HepG2 (cell line): ENCODE measurements around the gene PIP5KL1. TPM values are rescaled to one million over a fixed set of nuclear protein-coding genes. Genes with fewer than 3 reads are reported as not detected.

Experiments
- IRF2 ChIP-seq: IDR thresholded peaks from 2 replicates; pipeline ENCODE4 v1.6.1; 2018; ENCODE audit warnings: missing genetic modification reagents, missing compliant biosample characterization
- PHF8 ChIP-seq: sonication (generic); formaldehyde crosslinking; IDR thresholded peaks from 2 replicates; pipeline ENCODE4 v1.5.0; 2020; ENCODE audit warnings: missing genetic modification reagents
- RCOR2 ChIP-seq: IDR thresholded peaks from 2 replicates; pipeline ENCODE4 v1.6.1; 2016; ENCODE audit warnings: missing biosample characterization, missing genetic modification reagents
- YY1 ChIP-seq: IDR thresholded peaks from 2 replicates; pipeline ENCODE4 v1.6.1; 2011; ENCODE audit warnings: low read length, low read depth, moderate library complexity, mild to moderate bottlenecking; ENCODE audit not compliant: insufficient read depth, insufficient replicate concordance
- ZNF20 ChIP-seq: sonication (generic); formaldehyde crosslinking; IDR thresholded peaks from 2 replicates; pipeline ENCODE4 v1.4.0; 2020; ENCODE audit warnings: mild to moderate bottlenecking, moderate library complexity, missing genetic modification reagents
- ZNF282 ChIP-seq: fragments of 450-650 bp; IDR thresholded peaks from 2 replicates; pipeline ENCODE4 v1.6.1; 2018; ENCODE audit not compliant: partially characterized antibody
- ZNF337 ChIP-seq: sonication (generic); formaldehyde crosslinking; IDR thresholded peaks from 2 replicates; pipeline ENCODE4 v1.5.1; 2020; ENCODE audit warnings: missing genetic modification reagents, low read depth, mild to moderate bottlenecking, borderline replicate concordance
- ZNF446 ChIP-seq: sonication (generic); formaldehyde crosslinking; IDR thresholded peaks from 2 replicates; pipeline ENCODE4 v1.5.0; 2020; ENCODE audit warnings: mild to moderate bottlenecking, missing genetic modification reagents
- ZNF557 ChIP-seq: sonication (generic); formaldehyde crosslinking; IDR thresholded peaks from 2 replicates; pipeline ENCODE4 v1.4.0; 2020; ENCODE audit warnings: missing genetic modification reagents
- ZNF558 ChIP-seq: sonication (generic); formaldehyde crosslinking; IDR thresholded peaks from 2 replicates; pipeline ENCODE4 v1.9.0; 2022; ENCODE audit warnings: mild to moderate bottlenecking, missing genetic modification reagents, borderline replicate concordance
- ZNF782 ChIP-seq: sonication (generic); formaldehyde crosslinking; IDR thresholded peaks from 2 replicates; pipeline ENCODE4 v1.4.0; 2020; ENCODE audit warnings: missing genetic modification reagents, mild to moderate bottlenecking, borderline replicate concordance
- polyA plus RNA-seq, 8 experiments: library from polyadenylated mRNA; depleted of rRNA in 3 of 8; stranded (reverse) in 7 of 8; unstranded in 1 of 8; fragments of >200 nt; fragmentation: Illumina TruSeq in 4 of 8; extraction: Trizol in 4 of 8; gene quantifications; 2 replicates each; pipeline versions ENCODE4 v1.2.1 to v1.2.3, GENCODE V29; 2011 to 2016; ENCODE audit warnings: low read depth in 4 of 8, missing spikeins in 1 of 8, mixed read lengths in 1 of 8; ENCODE audit not compliant: insufficient read depth in 1 of 8
- total RNA-seq, 5 experiments: library from RNA; depleted of rRNA; stranded (reverse); fragments of >200 nt; fragmentation: Illumina TruSeq; extraction: Trizol; gene quantifications; 2 replicates each; pipeline ENCODE4 v1.2.3, GENCODE V29; 2016; ENCODE audit warnings: low read depth in 1 of 5
- TF ChIP-seq, protein P1 (sequence below): sonication (generic); formaldehyde crosslinking; IDR thresholded peaks from 2 replicates; pipeline ENCODE4 v1.9.0; 2021; ENCODE audit warnings: missing genetic modification reagents, borderline replicate concordance
- TF ChIP-seq, protein P2 (sequence below): IDR thresholded peaks from 2 replicates; pipeline ENCODE4 v1.6.1; 2016; ENCODE audit warnings: missing compliant biosample characterization, missing genetic modification reagents, borderline replicate concordance
- TF ChIP-seq, protein P3 (sequence below): sonication (generic); formaldehyde crosslinking; IDR thresholded peaks from 2 replicates; pipeline ENCODE4; 2020; ENCODE audit warnings: missing genetic modification reagents, mild to moderate bottlenecking, borderline replicate concordance
- TF ChIP-seq, protein P4 (sequence below): sonication (generic); formaldehyde crosslinking; IDR thresholded peaks from 2 replicates; pipeline ENCODE4 v1.8.0; 2022; ENCODE audit warnings: mild to moderate bottlenecking, missing genetic modification reagents; ENCODE audit not compliant: insufficient replicate concordance
- TF ChIP-seq, protein P5 (sequence below): IDR thresholded peaks from 2 replicates; pipeline ENCODE4 v1.6.1; 2016

Gene PIP5KL1
- total and polyA plus RNA-seq, 2 of the 13 experiments (the other 11 are each of a cell fraction or from before 2014, with no cell fraction given) = 0.20 to 0.49 TPM

DNA sequence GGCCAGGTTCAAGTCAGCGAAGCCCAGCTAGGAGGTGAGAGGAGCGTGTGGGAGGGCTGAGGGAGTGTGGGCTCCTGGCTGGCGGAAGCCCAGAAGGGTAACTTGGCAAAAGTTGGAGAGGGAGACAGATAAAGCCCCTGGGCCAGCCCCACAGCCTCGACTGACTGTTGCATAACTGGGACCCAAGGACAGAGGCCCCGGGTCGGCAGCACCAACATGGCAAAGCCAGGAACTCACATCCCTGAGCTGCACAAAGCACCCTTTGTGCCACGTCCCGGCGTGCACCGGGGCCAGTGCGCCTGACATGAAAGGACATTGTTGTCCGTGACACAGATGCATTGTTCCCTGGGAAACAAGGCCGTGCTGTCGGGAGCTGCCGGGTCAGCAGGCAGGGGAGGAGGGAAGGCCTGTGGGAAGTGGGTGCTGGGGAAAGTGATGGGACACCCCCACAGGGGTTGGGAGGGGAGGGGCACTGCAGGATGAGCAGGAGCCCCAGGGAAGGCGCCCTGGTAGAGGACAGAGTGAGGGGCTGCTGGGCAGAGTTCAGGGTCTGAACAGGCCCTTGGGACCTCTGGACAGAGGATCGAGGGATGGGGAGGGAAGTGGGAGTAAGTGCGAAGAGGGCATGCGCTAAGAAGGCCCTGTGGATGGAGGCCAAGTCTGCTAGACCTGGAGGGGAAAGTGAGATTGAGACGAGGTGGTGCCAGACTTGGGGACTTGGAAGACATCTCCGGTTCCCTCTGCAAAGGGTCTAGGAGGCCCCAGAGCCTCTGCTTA lies 20.1 kb upstream of the PIP5KL1 start (continued):
- TF ChIP-seq, protein P1, sequence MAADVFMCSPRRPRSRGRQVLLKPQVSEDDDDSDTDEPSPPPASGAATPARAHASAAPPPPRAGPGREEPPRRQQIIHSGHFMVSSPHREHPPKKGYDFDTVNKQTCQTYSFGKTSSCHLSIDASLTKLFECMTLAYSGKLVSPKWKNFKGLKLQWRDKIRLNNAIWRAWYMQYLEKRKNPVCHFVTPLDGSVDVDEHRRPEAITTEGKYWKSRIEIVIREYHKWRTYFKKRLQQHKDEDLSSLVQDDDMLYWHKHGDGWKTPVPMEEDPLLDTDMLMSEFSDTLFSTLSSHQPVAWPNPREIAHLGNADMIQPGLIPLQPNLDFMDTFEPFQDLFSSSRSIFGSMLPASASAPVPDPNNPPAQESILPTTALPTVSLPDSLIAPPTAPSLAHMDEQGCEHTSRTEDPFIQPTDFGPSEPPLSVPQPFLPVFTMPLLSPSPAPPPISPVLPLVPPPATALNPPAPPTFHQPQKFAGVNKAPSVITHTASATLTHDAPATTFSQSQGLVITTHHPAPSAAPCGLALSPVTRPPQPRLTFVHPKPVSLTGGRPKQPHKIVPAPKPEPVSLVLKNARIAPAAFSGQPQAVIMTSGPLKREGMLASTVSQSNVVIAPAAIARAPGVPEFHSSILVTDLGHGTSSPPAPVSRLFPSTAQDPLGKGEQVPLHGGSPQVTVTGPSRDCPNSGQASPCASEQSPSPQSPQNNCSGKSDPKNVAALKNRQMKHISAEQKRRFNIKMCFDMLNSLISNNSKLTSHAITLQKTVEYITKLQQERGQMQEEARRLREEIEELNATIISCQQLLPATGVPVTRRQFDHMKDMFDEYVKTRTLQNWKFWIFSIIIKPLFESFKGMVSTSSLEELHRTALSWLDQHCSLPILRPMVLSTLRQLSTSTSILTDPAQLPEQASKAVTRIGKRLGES (CRISPR knock-in tag) = peak; percentile 70; the same call in 1 of the 2 replicates
- TF ChIP-seq, protein P2, sequence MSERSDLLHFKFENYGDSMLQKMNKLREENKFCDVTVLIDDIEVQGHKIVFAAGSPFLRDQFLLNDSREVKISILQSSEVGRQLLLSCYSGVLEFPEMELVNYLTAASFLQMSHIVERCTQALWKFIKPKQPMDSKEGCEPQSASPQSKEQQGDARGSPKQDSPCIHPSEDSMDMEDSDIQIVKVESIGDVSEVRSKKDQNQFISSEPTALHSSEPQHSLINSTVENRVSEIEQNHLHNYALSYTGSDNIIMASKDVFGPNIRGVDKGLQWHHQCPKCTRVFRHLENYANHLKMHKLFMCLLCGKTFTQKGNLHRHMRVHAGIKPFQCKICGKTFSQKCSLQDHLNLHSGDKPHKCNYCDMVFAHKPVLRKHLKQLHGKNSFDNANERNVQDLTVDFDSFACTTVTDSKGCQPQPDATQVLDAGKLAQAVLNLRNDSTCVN = peak; percentile 16
- TF ChIP-seq YY1 (peak; percentile 64), ZNF782 (CRISPR knock-in tag) (no peak; the same call in 1 of the 2 replicates), ZNF558 (CRISPR knock-in tag) (0 out of 2 replicates have a peak, but pooled peaks have one; percentile 60), RCOR2 (CRISPR knock-in tag) (peak; percentile 70), PHF8 (CRISPR knock-in tag) (peak; percentile 60; the same call in 1 of the 2 replicates), ZNF557 (0 out of 2 replicates have a peak, but pooled peaks have one; percentile 8), ZNF20 (CRISPR knock-in tag) (no peak), ZNF446 (CRISPR knock-in tag) (no peak), ZNF337 (CRISPR knock-in tag) (no peak), ZNF282 (no peak), IRF2 (CRISPR knock-in tag) (peak; percentile 83)
- TF ChIP-seq, protein P3, sequence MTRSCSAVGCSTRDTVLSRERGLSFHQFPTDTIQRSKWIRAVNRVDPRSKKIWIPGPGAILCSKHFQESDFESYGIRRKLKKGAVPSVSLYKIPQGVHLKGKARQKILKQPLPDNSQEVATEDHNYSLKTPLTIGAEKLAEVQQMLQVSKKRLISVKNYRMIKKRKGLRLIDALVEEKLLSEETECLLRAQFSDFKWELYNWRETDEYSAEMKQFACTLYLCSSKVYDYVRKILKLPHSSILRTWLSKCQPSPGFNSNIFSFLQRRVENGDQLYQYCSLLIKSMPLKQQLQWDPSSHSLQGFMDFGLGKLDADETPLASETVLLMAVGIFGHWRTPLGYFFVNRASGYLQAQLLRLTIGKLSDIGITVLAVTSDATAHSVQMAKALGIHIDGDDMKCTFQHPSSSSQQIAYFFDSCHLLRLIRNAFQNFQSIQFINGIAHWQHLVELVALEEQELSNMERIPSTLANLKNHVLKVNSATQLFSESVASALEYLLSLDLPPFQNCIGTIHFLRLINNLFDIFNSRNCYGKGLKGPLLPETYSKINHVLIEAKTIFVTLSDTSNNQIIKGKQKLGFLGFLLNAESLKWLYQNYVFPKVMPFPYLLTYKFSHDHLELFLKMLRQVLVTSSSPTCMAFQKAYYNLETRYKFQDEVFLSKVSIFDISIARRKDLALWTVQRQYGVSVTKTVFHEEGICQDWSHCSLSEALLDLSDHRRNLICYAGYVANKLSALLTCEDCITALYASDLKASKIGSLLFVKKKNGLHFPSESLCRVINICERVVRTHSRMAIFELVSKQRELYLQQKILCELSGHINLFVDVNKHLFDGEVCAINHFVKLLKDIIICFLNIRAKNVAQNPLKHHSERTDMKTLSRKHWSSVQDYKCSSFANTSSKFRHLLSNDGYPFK = peak; percentile 61; the same call in 1 of the 2 replicates
- TF ChIP-seq, protein P4, sequence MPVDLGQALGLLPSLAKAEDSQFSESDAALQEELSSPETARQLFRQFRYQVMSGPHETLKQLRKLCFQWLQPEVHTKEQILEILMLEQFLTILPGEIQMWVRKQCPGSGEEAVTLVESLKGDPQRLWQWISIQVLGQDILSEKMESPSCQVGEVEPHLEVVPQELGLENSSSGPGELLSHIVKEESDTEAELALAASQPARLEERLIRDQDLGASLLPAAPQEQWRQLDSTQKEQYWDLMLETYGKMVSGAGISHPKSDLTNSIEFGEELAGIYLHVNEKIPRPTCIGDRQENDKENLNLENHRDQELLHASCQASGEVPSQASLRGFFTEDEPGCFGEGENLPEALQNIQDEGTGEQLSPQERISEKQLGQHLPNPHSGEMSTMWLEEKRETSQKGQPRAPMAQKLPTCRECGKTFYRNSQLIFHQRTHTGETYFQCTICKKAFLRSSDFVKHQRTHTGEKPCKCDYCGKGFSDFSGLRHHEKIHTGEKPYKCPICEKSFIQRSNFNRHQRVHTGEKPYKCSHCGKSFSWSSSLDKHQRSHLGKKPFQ (CRISPR knock-in tag) = peak; percentile 84
- TF ChIP-seq, protein P5, sequence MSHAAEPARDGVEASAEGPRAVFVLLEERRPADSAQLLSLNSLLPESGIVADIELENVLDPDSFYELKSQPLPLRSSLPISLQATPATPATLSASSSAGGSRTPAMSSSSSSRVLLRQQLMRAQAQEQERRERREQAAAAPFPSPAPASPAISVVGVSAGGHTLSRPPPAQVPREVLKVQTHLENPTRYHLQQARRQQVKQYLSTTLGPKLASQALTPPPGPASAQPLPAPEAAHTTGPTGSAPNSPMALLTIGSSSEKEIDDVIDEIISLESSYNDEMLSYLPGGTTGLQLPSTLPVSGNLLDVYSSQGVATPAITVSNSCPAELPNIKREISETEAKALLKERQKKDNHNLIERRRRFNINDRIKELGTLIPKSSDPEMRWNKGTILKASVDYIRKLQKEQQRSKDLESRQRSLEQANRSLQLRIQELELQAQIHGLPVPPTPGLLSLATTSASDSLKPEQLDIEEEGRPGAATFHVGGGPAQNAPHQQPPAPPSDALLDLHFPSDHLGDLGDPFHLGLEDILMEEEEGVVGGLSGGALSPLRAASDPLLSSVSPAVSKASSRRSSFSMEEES = peak; percentile 94
